HepG2 (cell line): ENCODE data around the gene POLR1E. TPM values are rescaled to one million over a fixed set of nuclear protein-coding genes. Genes with fewer than 3 reads are reported as not detected.
A peak's percentile ranks its signal among the peaks of the same experiment; 100 is the strongest.

Source experiments
- CSRNP2 ChIP-seq: sonication (generic); formaldehyde crosslinking; conservative IDR thresholded peaks from 2 replicates; pipeline ENCODE4 v1.8.0; 2022; ENCODE audit warnings: low read depth, missing genetic modification reagents
- IKZF5 ChIP-seq: IDR thresholded peaks from 2 replicates; pipeline ENCODE4 v1.6.1; 2018; ENCODE audit warnings: missing genetic modification reagents, mild to moderate bottlenecking, missing compliant biosample characterization
- JUNB ChIP-seq: sonication (generic); formaldehyde crosslinking; IDR thresholded peaks from 2 replicates; pipeline ENCODE4 v1.8.0; 2022; ENCODE audit warnings: missing genetic modification reagents, mild to moderate bottlenecking, borderline replicate concordance
- MLX ChIP-seq: IDR thresholded peaks from 2 replicates; pipeline ENCODE4 v1.6.1; 2016
- PHF21A ChIP-seq: sonication (generic); formaldehyde crosslinking; IDR thresholded peaks from 2 replicates; pipeline ENCODE4 v1.5.0; 2020; ENCODE audit warnings: mild to moderate bottlenecking, missing genetic modification reagents
- POGK ChIP-seq: sonication (generic); formaldehyde crosslinking; conservative IDR thresholded peaks from 2 replicates; pipeline ENCODE4 v1.8.0; 2022; ENCODE audit warnings: mild to moderate bottlenecking, moderate library complexity, missing genetic modification reagents
- TCF12 ChIP-seq, 2 experiments: fragments of 450-650 bp in 1 of 2; sonication (generic) in 1 of 2; formaldehyde crosslinking in 1 of 2; IDR thresholded peaks; 2 replicates each; pipeline versions ENCODE4 v1.6.1 to v1.8.0; 2017 to 2022; ENCODE audit warnings: antibody characterized with exemption in 1 of 2, mild to moderate bottlenecking in 1 of 2, missing genetic modification reagents in 1 of 2, moderate library complexity in 1 of 2
- ZC3H13 ChIP-seq: sonication (generic); formaldehyde crosslinking; IDR thresholded peaks from 2 replicates; pipeline ENCODE4 v1.8.1; 2023; ENCODE audit warnings: mild to moderate bottlenecking, missing genetic modification reagents, moderate library complexity
- ZMYM4 ChIP-seq: sonication (generic); formaldehyde crosslinking; IDR thresholded peaks from 2 replicates; pipeline ENCODE4 v1.8.1; 2023; ENCODE audit warnings: mild to moderate bottlenecking, missing genetic modification reagents
- ZNF136 ChIP-seq: sonication (generic); formaldehyde crosslinking; IDR thresholded peaks from 2 replicates; pipeline ENCODE4 v1.8.1; 2022; ENCODE audit warnings: low read depth, mild to moderate bottlenecking, moderate library complexity, missing genetic modification reagents
- ZNF484 ChIP-seq: sonication (generic); formaldehyde crosslinking; IDR thresholded peaks from 2 replicates; pipeline ENCODE4 v1.5.1; 2020; ENCODE audit warnings: mild to moderate bottlenecking, low read depth, missing genetic modification reagents, borderline replicate concordance
- ZNF574 ChIP-seq: sonication (generic); formaldehyde crosslinking; IDR thresholded peaks from 2 replicates; pipeline ENCODE4 v1.4.0; 2020; ENCODE audit warnings: missing genetic modification reagents
- ZNF598 ChIP-seq: sonication (generic); formaldehyde crosslinking; IDR thresholded peaks from 2 replicates; pipeline ENCODE4 v1.5.1; 2020; ENCODE audit warnings: mild to moderate bottlenecking, missing genetic modification reagents, borderline replicate concordance
- polyA plus RNA-seq, 8 experiments: library from polyadenylated mRNA; depleted of rRNA in 3 of 8; stranded (reverse) in 7 of 8; unstranded in 1 of 8; fragments of >200 nt; fragmentation: Illumina TruSeq in 4 of 8; extraction: Trizol in 4 of 8; gene quantifications; 2 replicates each; pipeline versions ENCODE4 v1.2.1 to v1.2.3, GENCODE V29; 2011 to 2016; ENCODE audit warnings: low read depth in 4 of 8, missing spikeins in 1 of 8, mixed read lengths in 1 of 8; ENCODE audit not compliant: insufficient read depth in 1 of 8
- total RNA-seq, 5 experiments: library from RNA; depleted of rRNA; stranded (reverse); fragments of >200 nt; fragmentation: Illumina TruSeq; extraction: Trizol; gene quantifications; 2 replicates each; pipeline ENCODE4 v1.2.3, GENCODE V29; 2016; ENCODE audit warnings: low read depth in 1 of 5

The POLR1E gene
- total and polyA plus RNA-seq, 2 of the 13 experiments (the other 11 are each of a cell fraction or from before 2014, with no cell fraction given): 23.0 to 37.8 TPM

GRCh38 chr9:37466037-37466709, 19.6 kb upstream of the POLR1E start (continued):
- no peak for TF ChIP-seq ZNF574 (CRISPR knock-in tag)
- TF ChIP-seq ZNF484: no peak
- TF ChIP-seq CSRNP2 (CRISPR knock-in tag): no peak
- TF ChIP-seq MLX (CRISPR knock-in tag): no peak
- 0 out of 2 replicates have a peak, but pooled peaks have one; percentile 6 for TF ChIP-seq ZMYM4 (CRISPR knock-in tag)
- no peak for TF ChIP-seq ZNF136 (CRISPR knock-in tag)
- peak; percentile 41; the same call in 1 of the 2 replicates for TF ChIP-seq PHF21A
- peak; percentile 10; the same call in 1 of the 2 replicates for TF ChIP-seq ZNF598 (CRISPR knock-in tag)
- TF ChIP-seq TCF12 (IDR thresholded peaks at IDR 0.05): no peak
- no peak for TF ChIP-seq TCF12 (CRISPR knock-in tag; IDR thresholded peaks at IDR 0.05)
- no peak for TF ChIP-seq ZC3H13
- peak; percentile 44; the same call in 1 of the 2 replicates for TF ChIP-seq POGK (CRISPR knock-in tag)
- no peak for TF ChIP-seq JUNB (CRISPR knock-in tag)
- peak; percentile 44; the same call in 1 of the 2 replicates for TF ChIP-seq IKZF5
